ENCODE results near the gene ACADL. TPM values are rescaled to one million over a fixed set of nuclear protein-coding genes. Genes with fewer than 3 reads are reported as not detected.

Gene ACADL
- total RNA-seq, 2 donors from 2014 or later, result 51.6 to 132 TPM

GRCh38 chr2:210264282-210264681, 39.0 kb upstream of the ACADL start:
- DNase-seq (ENCODE audit: low spot score) (no peak), ATAC-seq (ENCODE audit: insufficient number of reproducible peaks, low FRiP score, low read depth) (no peak)
- Histone ChIP-seq H3K27ac (no peak overlapping the region), H3K27me3 (replicated peaks; ENCODE audit: insufficient read depth) (no peaks in the 10 kb centered on the region), H3K4me3 (no peak overlapping the region), H3K4me1 (ENCODE audit: control insufficient read depth in 1 of 2, low read depth in 2 of 2) (no peaks in the 10 kb centered on the region), H3K9me3 (no peaks in the 10 kb centered on the region), H3K36me3 (no peaks in the 10 kb centered on the region)
- no peak for TF ChIP-seq CTCF (IDR thresholded peaks at IDR 0.05)

- Histone ChIP-seq H3K9me3 (no peaks in the 10 kb centered on the region), H3K4me3 (no peak overlapping the region), H3K27me3 (replicated peaks; ENCODE audit: insufficient read depth) (no peaks in the 10 kb centered on the region), H3K4me1 (ENCODE audit: control insufficient read depth in 1 of 2, low read depth in 2 of 2) (no peaks in the 10 kb centered on the region), H3K27ac (no peak overlapping the region), H3K36me3 (no peaks in the 10 kb centered on the region)
- ATAC-seq (ENCODE audit: insufficient number of reproducible peaks, low FRiP score, low read depth) (no peak), DNase-seq (ENCODE audit: low spot score) (no peak)
- no peak for TF ChIP-seq CTCF (IDR thresholded peaks at IDR 0.05)
Measured at GRCh38 chr2:210263841-210264240, 38.6 kb upstream of the ACADL start.

- H3K36me3 ChIP-seq, result no peaks in the 10 kb centered on the region
- H3K4me3 ChIP-seq, result no peak overlapping the region
- DNase-seq (ENCODE audit: low spot score), result no peak
- no peaks in the 10 kb centered on the region for H3K9me3 ChIP-seq
- TF ChIP-seq CTCF (IDR thresholded peaks at IDR 0.05), result no peak
- ATAC-seq (ENCODE audit: insufficient number of reproducible peaks, low FRiP score, low read depth), result no peak
- H3K4me1 ChIP-seq (ENCODE audit: control insufficient read depth in 1 of 2, low read depth in 2 of 2), result no peaks in the 10 kb centered on the region
- no peak overlapping the region for H3K27ac ChIP-seq
- H3K27me3 ChIP-seq (replicated peaks; ENCODE audit: insufficient read depth), result no peaks in the 10 kb centered on the region
Measured at GRCh38 chr2:210262036-210262435, 36.8 kb upstream of the ACADL start.

- DNase-seq (ENCODE audit: low spot score), result no peak
- Histone ChIP-seq H3K9me3 (no peaks in the 10 kb centered on the region), H3K4me3 (no peak overlapping the region), H3K4me1 (ENCODE audit: control insufficient read depth in 1 of 2, low read depth in 2 of 2) (no peaks in the 10 kb centered on the region), H3K27ac (no peak overlapping the region), H3K36me3 (no peaks in the 10 kb centered on the region), H3K27me3 (replicated peaks; ENCODE audit: insufficient read depth) (no peaks in the 10 kb centered on the region)
- no peak for TF ChIP-seq CTCF (IDR thresholded peaks at IDR 0.05)
- no peak for ATAC-seq (ENCODE audit: insufficient number of reproducible peaks, low FRiP score, low read depth)
Measured at GRCh38 chr2:210259687-210260086, 34.4 kb upstream of the ACADL start.

- H3K27ac ChIP-seq, result no peak overlapping the region
- H3K9me3 ChIP-seq, result no peaks in the 10 kb centered on the region
- TF ChIP-seq CTCF (IDR thresholded peaks at IDR 0.05), result no peak
- no peak for ATAC-seq (ENCODE audit: insufficient number of reproducible peaks, low FRiP score, low read depth)
- H3K27me3 ChIP-seq (replicated peaks; ENCODE audit: insufficient read depth), result no peaks in the 10 kb centered on the region
- H3K36me3 ChIP-seq, result no peaks in the 10 kb centered on the region
- H3K4me3 ChIP-seq, result no peak overlapping the region
- DNase-seq (ENCODE audit: low spot score), result no peak
- H3K4me1 ChIP-seq (ENCODE audit: control insufficient read depth in 1 of 2, low read depth in 2 of 2), result peaks cover 7 to 8% of the 10 kb centered on the region in 2 donors
Measured at GRCh38 chr2:210252699-210253606, 27.7 kb upstream of the ACADL start.

Measured in thoracic aorta (tissue), 2 donors.